BLaER1 (cell line): ENCODE results near the gene PDGFC.
A peak's percentile ranks its signal among the peaks of the same experiment; 100 is the strongest.

Experiments used
- H3K27ac ChIP-seq: shearing (Covaris generic); formaldehyde crosslinking; 2 replicates; pipeline ENCODE4 v1.8.1; 2022
- H3K27me3 ChIP-seq: shearing (Covaris generic); formaldehyde crosslinking; 2 replicates; pipeline ENCODE4 v1.8.1; 2022
- H3K36me3 ChIP-seq: shearing (Covaris generic); formaldehyde crosslinking; 2 replicates; pipeline ENCODE4 v1.8.1; 2022
- H3K4me1 ChIP-seq: shearing (Covaris generic); formaldehyde crosslinking; 2 replicates; pipeline ENCODE4 v1.8.1; 2022
- H3K4me2 ChIP-seq: shearing (Covaris generic); formaldehyde crosslinking; 2 replicates; pipeline ENCODE4 v1.8.1; 2022
- H3K4me3 ChIP-seq: shearing (Covaris generic); formaldehyde crosslinking; 2 replicates; pipeline ENCODE4 v1.8.1; 2022
- H3K9ac ChIP-seq: shearing (Covaris generic); formaldehyde crosslinking; 2 replicates; pipeline ENCODE4 v1.8.1; 2022
- H3K9me3 ChIP-seq: shearing (Covaris generic); formaldehyde crosslinking; 2 replicates; pipeline ENCODE4 v1.8.1; 2022
- H4K20me1 ChIP-seq: shearing (Covaris generic); formaldehyde crosslinking; 2 replicates; pipeline ENCODE4 v1.8.1; 2022
- Cebpa-rat ChIP-seq: shearing (Covaris generic); IDR thresholded peaks from 2 replicates; pipeline ENCODE4 v1.8.1; 2022

Gene PDGFC

GRCh38 chr4:156764846-156765245 is 206.8 kb downstream of the PDGFC start:
- Histone ChIP-seq H3K27me3 (no peaks in the 10 kb centered on the region), H4K20me1 (no peaks in the 10 kb centered on the region), H3K4me1 (no peaks in the 10 kb centered on the region), H3K4me3 (no peak overlapping the region), H3K9ac (no peak overlapping the region), H3K4me2 (no peak overlapping the region), H3K27ac (no peak overlapping the region), H3K36me3 (no peaks in the 10 kb centered on the region), H3K9me3 (no peaks in the 10 kb centered on the region)
- no peak for TF ChIP-seq Cebpa-rat

GRCh38 chr4:156764145-156764544 is 207.5 kb downstream of the PDGFC start:
- Histone ChIP-seq H3K9ac (no peak overlapping the region), H3K4me1 (no peaks in the 10 kb centered on the region), H3K4me3 (no peak overlapping the region), H3K27ac (no peak overlapping the region), H3K9me3 (no peaks in the 10 kb centered on the region), H3K27me3 (no peaks in the 10 kb centered on the region), H3K36me3 (no peaks in the 10 kb centered on the region), H3K4me2 (no peak overlapping the region), H4K20me1 (no peaks in the 10 kb centered on the region)
- no peak for TF ChIP-seq Cebpa-rat

- Histone ChIP-seq H3K9me3 (no peaks in the 10 kb centered on the region), H3K4me3 (no peak overlapping the region), H4K20me1 (no peaks in the 10 kb centered on the region), H3K27ac (no peak overlapping the region), H3K27me3 (no peaks in the 10 kb centered on the region), H3K9ac (no peak overlapping the region), H3K4me1 (no peaks in the 10 kb centered on the region), H3K4me2 (no peak overlapping the region), H3K36me3 (no peaks in the 10 kb centered on the region)
- TF ChIP-seq Cebpa-rat = no peak
Observed at GRCh38 chr4:156763511-156763910, 208.1 kb downstream of the PDGFC start.

- H3K4me2 ChIP-seq = no peak overlapping the region
- H3K9ac ChIP-seq = no peak overlapping the region
- H3K9me3 ChIP-seq = no peaks in the 10 kb centered on the region
- H3K4me1 ChIP-seq = no peaks in the 10 kb centered on the region
- no peaks in the 10 kb centered on the region for H4K20me1 ChIP-seq
- H3K27me3 ChIP-seq = no peaks in the 10 kb centered on the region
- no peak for TF ChIP-seq Cebpa-rat
- H3K36me3 ChIP-seq = no peaks in the 10 kb centered on the region
- H3K4me3 ChIP-seq = no peak overlapping the region
- H3K27ac ChIP-seq = no peak overlapping the region
Observed at GRCh38 chr4:156762851-156763250, 208.7 kb downstream of the PDGFC start.

GRCh38 chr4:156756118-156756517 is 215.5 kb downstream of the PDGFC start:
- H3K27me3 ChIP-seq = no peaks in the 10 kb centered on the region
- H3K36me3 ChIP-seq = no peaks in the 10 kb centered on the region
- no peak overlapping the region for H3K4me2 ChIP-seq
- H3K9me3 ChIP-seq = no peaks in the 10 kb centered on the region
- no peak overlapping the region for H3K27ac ChIP-seq
- peaks cover 11% of the 10 kb centered on the region; the same call in 1 of the 2 replicates for H3K4me1 ChIP-seq
- H4K20me1 ChIP-seq = no peaks in the 10 kb centered on the region
- H3K9ac ChIP-seq = no peak overlapping the region
- TF ChIP-seq Cebpa-rat = no peak
- H3K4me3 ChIP-seq = no peak overlapping the region

- no peak overlapping the region for H3K4me3 ChIP-seq
- H3K9ac ChIP-seq = no peak overlapping the region
- H3K27me3 ChIP-seq = no peaks in the 10 kb centered on the region
- H3K4me2 ChIP-seq = no peak overlapping the region
- peaks cover 17% of the 10 kb centered on the region; the same call in 1 of the 2 replicates for H3K4me1 ChIP-seq
- H3K9me3 ChIP-seq = no peaks in the 10 kb centered on the region
- no peaks in the 10 kb centered on the region for H4K20me1 ChIP-seq
- H3K27ac ChIP-seq = no peak overlapping the region
- TF ChIP-seq Cebpa-rat = no peak
- H3K36me3 ChIP-seq = no peaks in the 10 kb centered on the region
Observed at GRCh38 chr4:156754832-156755570, 216.6 kb downstream of the PDGFC start.

DNA sequence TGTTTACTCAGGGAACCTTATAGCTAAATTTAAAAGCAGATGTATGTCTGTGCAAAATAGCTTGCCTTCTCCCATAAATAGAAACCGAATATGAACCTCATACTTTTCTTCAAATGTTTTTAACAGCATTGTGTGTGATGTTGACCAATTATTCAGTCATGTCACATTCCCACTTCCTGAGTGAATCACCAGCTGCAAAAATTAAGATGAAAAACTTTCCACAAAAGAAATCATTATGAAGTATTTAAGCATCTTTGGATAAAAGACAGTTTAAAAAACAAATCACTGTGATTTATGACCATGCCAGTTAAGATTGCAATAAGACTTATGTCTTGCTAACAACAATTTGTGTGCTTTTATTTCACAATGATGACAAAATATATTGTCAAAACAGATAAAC is 220.1 kb downstream of the PDGFC start:
- H3K9me3 ChIP-seq = no peaks in the 10 kb centered on the region
- H3K27ac ChIP-seq = no peak overlapping the region
- H3K9ac ChIP-seq = no peak overlapping the region
- H4K20me1 ChIP-seq = no peaks in the 10 kb centered on the region
- no peak for TF ChIP-seq Cebpa-rat
- peaks cover 17% of the 10 kb centered on the region; the same call in 1 of the 2 replicates for H3K4me1 ChIP-seq
- no peaks in the 10 kb centered on the region for H3K36me3 ChIP-seq
- no peak overlapping the region; the same call in 1 of the 2 replicates for H3K4me3 ChIP-seq
- peak overlapping the region; percentile 42; the same call in 1 of the 2 replicates for H3K4me2 ChIP-seq
- H3K27me3 ChIP-seq = no peaks in the 10 kb centered on the region

DNA sequence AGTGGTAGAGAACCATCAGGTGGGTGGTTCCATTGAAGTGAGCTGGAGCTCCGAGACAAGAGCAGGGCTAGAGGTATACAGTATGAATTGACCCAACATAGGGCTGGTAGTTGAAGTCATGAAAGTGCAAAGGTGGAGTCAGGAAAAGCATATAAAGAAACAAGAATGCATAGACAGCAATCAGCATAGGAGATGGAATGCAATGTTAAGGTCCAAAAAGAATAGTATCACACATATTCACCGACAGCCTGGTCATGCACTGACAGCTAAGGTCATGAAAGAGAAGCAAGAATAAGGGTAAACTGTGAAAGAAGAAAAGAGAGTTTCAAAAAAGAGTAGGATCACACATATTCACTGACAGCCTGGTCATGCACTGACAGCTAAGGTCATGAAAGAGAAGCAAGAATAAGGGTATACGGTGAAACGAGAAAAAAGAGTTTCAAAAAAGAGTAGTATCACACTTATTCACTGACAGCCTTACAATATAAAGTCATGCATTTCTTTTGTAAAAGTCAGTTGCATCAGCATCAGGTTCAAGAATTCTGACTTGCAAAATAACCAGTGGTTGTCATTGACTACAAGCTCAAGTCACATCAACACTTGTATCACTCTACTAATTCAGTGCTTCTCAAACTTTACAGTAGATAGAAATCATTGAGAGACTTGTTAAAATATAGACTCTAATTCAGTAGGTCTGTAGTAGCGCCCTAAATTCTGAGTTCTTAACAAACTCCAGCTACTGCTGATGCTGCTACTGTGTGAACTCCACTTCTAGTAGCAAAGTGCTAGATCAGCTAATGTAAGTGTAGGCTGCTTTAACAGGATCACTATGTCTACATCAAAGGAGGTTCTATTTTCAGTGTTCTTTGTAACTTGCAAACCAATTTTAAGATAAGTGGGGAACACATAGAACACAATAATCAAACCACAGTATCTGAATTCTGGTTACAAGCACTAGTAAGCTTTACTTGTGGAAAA is 221.9 kb downstream of the PDGFC start:
- Histone ChIP-seq H3K36me3 (no peaks in the 10 kb centered on the region), H3K4me2 (no peak overlapping the region)

DNA sequence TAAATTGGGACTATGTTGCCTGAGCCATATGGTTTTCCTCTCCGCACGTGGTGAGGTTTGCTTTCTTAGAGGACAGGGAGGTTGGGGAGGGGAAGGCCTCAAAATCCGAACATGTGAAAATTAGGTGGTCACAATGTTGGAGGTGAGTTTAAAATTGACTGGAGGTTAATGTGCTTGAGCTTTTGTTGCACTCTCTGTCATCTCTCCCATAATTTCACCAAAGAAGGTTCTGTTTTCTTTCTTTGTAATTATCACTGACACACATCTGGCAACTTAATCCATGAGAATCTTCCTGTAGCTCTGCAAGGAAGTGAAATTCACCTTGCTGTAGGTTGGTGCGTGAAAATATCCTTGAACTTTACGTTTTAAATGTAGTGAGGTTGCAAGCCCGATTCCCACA is 225.5 kb downstream of the PDGFC start:
- H3K4me1 ChIP-seq = peaks cover 6% of the 10 kb centered on the region; the same call in 1 of the 2 replicates
- H3K9me3 ChIP-seq = no peaks in the 10 kb centered on the region
- no peaks in the 10 kb centered on the region for H4K20me1 ChIP-seq
- TF ChIP-seq Cebpa-rat = no peak
- no peaks in the 10 kb centered on the region for H3K27me3 ChIP-seq
- no peak overlapping the region for H3K27ac ChIP-seq
- H3K9ac ChIP-seq = no peak overlapping the region
- H3K4me3 ChIP-seq = no peak overlapping the region
- no peaks in the 10 kb centered on the region for H3K36me3 ChIP-seq
- no peak overlapping the region for H3K4me2 ChIP-seq

More for the DNA sequence above, 221.9 kb downstream of the PDGFC start:
- peaks cover 12% of the 10 kb centered on the region; the same call in 1 of the 2 replicates for H3K4me1 ChIP-seq
- no peak overlapping the region for H3K4me3 ChIP-seq
- H3K9ac ChIP-seq = no peak overlapping the region
- no peak for TF ChIP-seq Cebpa-rat
- H4K20me1 ChIP-seq = no peaks in the 10 kb centered on the region
- H3K9me3 ChIP-seq = no peaks in the 10 kb centered on the region
- H3K27me3 ChIP-seq = no peaks in the 10 kb centered on the region
- H3K27ac ChIP-seq = no peak overlapping the region

GRCh38 chr4:156738766-156739165 is 232.8 kb downstream of the PDGFC start:
- H3K27ac ChIP-seq = no peak overlapping the region
- no peak for TF ChIP-seq Cebpa-rat
- no peak overlapping the region for H3K4me2 ChIP-seq
- H3K27me3 ChIP-seq = no peaks in the 10 kb centered on the region
- H3K9me3 ChIP-seq = 0 out of 2 replicates have a peak, but pooled peaks cover 3% of the 10 kb centered on the region
- no peak overlapping the region for H3K4me3 ChIP-seq
- no peaks in the 10 kb centered on the region for H3K4me1 ChIP-seq
- no peaks in the 10 kb centered on the region for H4K20me1 ChIP-seq
- H3K36me3 ChIP-seq = no peaks in the 10 kb centered on the region
- H3K9ac ChIP-seq = no peak overlapping the region
